GM12873 (cell line): Measurements from ENCODE around the gene L2HGDH.

ENCODE experiments used
- CTCF ChIP-seq: IDR thresholded peaks from 2 replicates; pipeline ENCODE4 v1.5.1; 2012; ENCODE audit warnings: low read depth, mild to moderate bottlenecking, moderate library complexity, low read length, control low read depth; ENCODE audit not compliant: insufficient read depth; ENCODE audit errors: missing control alignments

Gene L2HGDH

GRCh38 chr14:50344876-50345563, 33.0 kb upstream of the L2HGDH start:
- no peak for TF ChIP-seq CTCF

DNA sequence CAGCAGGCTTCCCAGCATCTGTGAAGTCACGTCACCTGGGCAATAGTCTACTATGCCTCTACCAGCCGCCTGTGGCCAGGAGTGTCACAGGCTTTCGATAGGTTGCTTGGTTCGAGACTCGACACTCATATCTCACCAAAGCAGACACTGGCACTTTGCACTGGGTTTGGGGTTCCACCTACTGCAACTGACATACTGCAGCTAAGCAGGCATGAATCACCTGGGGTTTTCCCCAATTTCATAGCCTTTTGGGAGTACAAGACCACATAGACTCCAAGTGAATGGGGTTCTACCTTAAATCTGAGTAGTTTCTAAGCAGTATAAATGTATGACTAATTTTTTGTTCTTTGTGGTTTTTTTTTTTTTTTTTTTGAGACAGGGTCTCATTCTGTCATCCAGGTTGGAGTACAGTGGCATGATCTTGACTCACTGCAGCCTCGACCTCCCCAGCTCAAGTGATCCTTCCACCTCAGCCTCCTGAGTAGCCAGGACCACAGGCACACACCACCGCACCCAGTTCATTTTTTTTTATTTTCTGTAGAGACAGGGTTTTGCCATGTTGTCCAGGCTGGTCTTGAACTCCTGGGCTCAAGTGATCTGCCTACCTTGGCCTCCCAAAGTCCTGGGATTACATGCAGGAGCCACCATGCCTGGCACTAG, 32.2 kb upstream of the L2HGDH start:
- TF ChIP-seq CTCF = no peak

DNA sequence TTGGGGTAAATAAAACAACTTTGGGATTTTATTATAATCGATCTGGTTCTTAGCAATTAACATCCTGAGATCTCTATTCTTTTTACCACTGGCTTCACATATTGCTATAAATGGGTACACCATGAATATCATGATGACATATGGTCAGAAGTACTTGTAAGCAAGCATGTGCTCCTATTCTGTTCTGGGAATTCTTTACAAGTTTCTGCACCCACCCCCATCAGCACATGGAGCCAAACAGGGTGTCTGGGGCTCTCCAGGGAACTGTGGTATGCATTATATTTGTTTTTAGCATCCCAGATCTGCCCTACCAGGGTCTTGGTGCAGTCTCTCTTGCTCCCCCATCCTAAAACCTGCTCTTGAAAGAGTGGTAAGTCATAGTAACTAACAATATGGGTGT, 31.4 kb upstream of the L2HGDH start:
- no peak for TF ChIP-seq CTCF

GRCh38 chr14:50342221-50343078, 30.4 kb upstream of the L2HGDH start:
- TF ChIP-seq CTCF = peak; percentile 68

DNA sequence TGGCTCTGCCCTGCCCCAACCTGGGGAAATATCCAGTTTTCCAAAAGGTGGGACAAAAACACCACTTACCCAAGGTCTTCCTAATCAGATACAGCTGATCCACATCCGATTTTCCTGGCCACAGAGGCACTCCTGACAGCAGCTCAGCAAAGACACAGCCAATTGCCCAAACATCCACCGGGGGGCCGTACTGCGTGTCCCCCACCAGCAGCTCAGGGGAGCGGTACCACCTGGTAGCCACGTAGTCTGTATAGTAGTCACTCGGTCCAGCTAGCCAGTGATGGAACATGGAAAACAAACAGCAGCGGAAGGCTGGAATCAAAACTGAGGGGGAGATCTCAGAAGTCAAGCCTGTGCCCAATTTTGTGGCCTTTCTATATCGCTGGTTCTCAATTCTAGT, 28.9 kb upstream of the L2HGDH start:
- TF ChIP-seq CTCF = peak; percentile 48

- TF ChIP-seq CTCF = no peak
These were observed 28.0 kb upstream of the L2HGDH start for GRCh38 chr14:50340045-50340444.

- no peak for TF ChIP-seq CTCF
These were observed 27.3 kb upstream of the L2HGDH start for GRCh38 chr14:50339178-50339804.
